Ovary (tissue), 9 donors: ENCODE results near the gene CNMD. TPM values are rescaled to one million over a fixed set of nuclear protein-coding genes. Genes with fewer than 3 reads are reported as not detected.
"Not testable (repeated sequence)": the region's sequence is repeated elsewhere in the genome, so short reads cannot be mapped to it uniquely, and the experiment has no call there.

Source experiments
- DNase-seq, 5 donors: peaks; one replicate each; pipeline ENCODE4 v3.0.0-alpha.2; 2019 to 2020
- H3K27ac ChIP-seq, 2 donors: fragments of 200-600 bp; one replicate each; pipeline versions ENCODE4 v1.5.1 to v1.8.0; 2019 to 2022
- H3K27me3 ChIP-seq: fragments of 200-600 bp; one replicate; pipeline ENCODE4 v1.8.0; 2022
- H3K36me3 ChIP-seq: fragments of 200-600 bp; sonication (generic); one replicate; pipeline ENCODE4 v1.5.1; 2019
- H3K4me1 ChIP-seq: one replicate; pipeline ENCODE4 v1.8.1; 2013; ENCODE audit warnings: mild to moderate bottlenecking, moderate library complexity; ENCODE audit not compliant: insufficient read depth
- H3K4me3 ChIP-seq: fragments of 200-600 bp; sonication (generic); one replicate; pipeline ENCODE4 v1.5.1; 2017
- H3K9me3 ChIP-seq, 2 donors: fragments of 200-600 bp in 1 of 2; sonication (generic) in 1 of 2; one replicate each; pipeline versions ENCODE4 v1.5.1 to v1.8.1; 2013 to 2019; ENCODE audit warnings: mild to moderate bottlenecking in 1 of 2, moderate library complexity in 1 of 2
- EP300 ChIP-seq: sonication (generic); formaldehyde crosslinking; IDR thresholded peaks from one replicate; pipeline ENCODE4 v1.6.1; 2017; ENCODE audit warnings: antibody characterized with exemption
- POLR2A ChIP-seq: fragments of 450-650 bp; IDR thresholded peaks from one replicate; pipeline ENCODE4 v1.6.1; 2017; ENCODE audit warnings: antibody characterized with exemption, mild to moderate bottlenecking, moderate library complexity
- WGBS, 3 donors: extraction: QIAGEN DNeasy Blood & Tissue Kit in 1 of 3; methylation state at CpG; one replicate each; pipeline versions ENCODE4 v1.1.5 to v1.1.7; 2013 to 2017; 5-methylcytosine and 5-hydroxymethylcytosine counted together
- intact Hi-C, 4 donors: fragments of 100-400 bp; cut with DNase I; formaldehyde crosslinking; loops; one replicate each; pipeline versions ENCODE4 v1.11.0 to v1.15.1; 2022 to 2023
- polyA plus RNA-seq, 2 donors: library from polyadenylated mRNA; stranded (reverse); fragments of 200-250 nt in 1 of 2; fragments of 350-450 nt in 1 of 2; fragmentation: Illumina TruSeq in 1 of 2; extraction: RNeasy Lipid Tissue Mini Kit (QIAGEN cat#74804) in 1 of 2; gene quantifications; one replicate each; pipeline ENCODE4 v1.2.3, GENCODE V29; 2013 to 2014
- total RNA-seq, 7 donors: library from RNA; depleted of rRNA in 2 of 7; stranded (reverse); fragments of >200 nt in 2 of 7; fragmentation: NEBNext Ultra II Directional in 3 of 7; extraction: Animal tissue kit (Norgen Biotek cat#: 25700) in 3 of 7; gene quantifications; one replicate each; pipeline versions ENCODE4 v1.1.0 to v1.2.4, GENCODE V29; 2016 to 2023
- TF ChIP-seq, protein P1 (sequence below), 3 donors: fragments of 450-650 bp in 2 of 3; fragments of 200-600 bp in 1 of 3; IDR thresholded peaks; one replicate each; pipeline versions ENCODE4 v1.5.1 to v1.8.0; 2016 to 2022; ENCODE audit warnings: antibody characterized with exemption in 3 of 3, mild to moderate bottlenecking in 1 of 3
- donor health status: DM: no; HTN: no; CAD: no; lungs with moderate emphysema.
- donor health status: DM: no; HTN: no; CAD: no.
- donor health status: Bipolar disorder and iron deficiency.
- donor health status: DM: yes; HTN: yes; CAD: no.
- donor health status: DM: no; HTN: no; CAD: no.
- donor health status: DM: yes; HTN: yes; CAD: no.

CNMD gene
- total and polyA plus RNA-seq, 9 donors = not detected

DNA sequence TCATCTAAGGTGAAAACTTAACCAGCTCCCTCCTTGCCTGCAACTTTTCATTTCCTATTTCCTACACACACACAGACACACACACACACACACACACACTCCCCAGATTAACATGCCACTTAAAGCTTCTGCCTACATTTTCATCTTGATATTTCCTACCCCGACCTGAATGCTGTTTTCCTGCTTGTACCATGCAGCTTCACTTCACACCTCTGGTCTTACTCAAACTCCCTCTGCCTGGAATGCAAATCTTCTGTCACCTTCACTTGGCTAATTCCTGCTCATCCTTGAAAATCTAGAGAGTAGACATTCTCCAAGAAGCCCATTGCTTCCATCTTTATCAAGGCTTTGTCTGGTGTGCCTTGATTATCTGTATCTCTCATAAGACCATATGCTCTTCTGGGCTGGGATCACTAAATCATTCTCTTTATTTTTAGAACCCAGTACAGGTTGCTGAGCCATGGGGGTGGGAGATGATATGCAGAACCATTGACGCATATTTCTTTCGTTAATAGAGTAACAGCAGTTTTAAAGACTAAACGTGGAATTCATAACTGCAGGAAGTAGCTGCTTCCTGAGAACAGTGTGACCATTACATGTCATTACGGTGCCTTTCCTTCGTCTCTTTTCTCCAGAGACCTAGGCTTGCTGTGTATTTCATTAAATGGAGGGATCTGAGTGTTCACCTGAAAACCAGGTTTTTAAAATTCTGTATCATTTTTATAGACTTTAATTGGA, 37.7 kb downstream of the CNMD start:
- DNase-seq = no peak
- H3K4me3 ChIP-seq = no peak overlapping the region
- no peaks in the 10 kb centered on the region for H3K9me3 ChIP-seq
- H3K27ac ChIP-seq = no peak overlapping the region
- intact Hi-C loops = no loop called here
- no peaks in the 10 kb centered on the region for H3K4me1 ChIP-seq
- no peak for TF ChIP-seq POLR2A
- H3K27me3 ChIP-seq = no peaks in the 10 kb centered on the region
- H3K36me3 ChIP-seq = no peaks in the 10 kb centered on the region
- 66 to 73% (median 72%) methylated on average over 6 of the region's 6 CpGs for WGBS, 3 donors

DNA sequence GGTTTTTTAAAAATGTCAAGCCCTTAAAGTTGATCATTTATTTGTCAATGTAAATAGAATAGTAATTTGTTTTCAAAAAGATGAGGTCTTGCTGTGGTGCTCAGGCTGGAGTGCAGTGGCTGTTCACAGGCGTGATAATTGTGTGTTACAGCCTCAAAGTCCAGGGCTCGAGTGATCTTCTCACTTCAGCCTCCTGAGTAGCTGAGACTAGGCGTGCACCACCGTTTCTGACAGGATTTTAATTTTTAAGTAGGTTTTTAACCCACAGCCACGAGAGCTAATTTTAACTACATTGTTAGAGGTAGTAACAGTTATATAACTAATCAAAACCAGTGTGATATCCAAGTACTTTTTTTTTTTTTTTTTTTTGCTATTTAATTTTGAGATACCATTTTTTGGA, 43.1 kb downstream of the CNMD start:
- Histone ChIP-seq H3K27ac (no peak overlapping the region), H3K27me3 (no peaks in the 10 kb centered on the region), H3K36me3 (no peaks in the 10 kb centered on the region), H3K4me3 (no peak overlapping the region), H3K4me1 (no peaks in the 10 kb centered on the region), H3K9me3 (no peaks in the 10 kb centered on the region)
- no peak for DNase-seq
- intact Hi-C loops = no loop called here
- whole genome bisulfite sequencing, 3 donors = 91 to 93% (median 91%) methylated on average over 5 of the region's 5 CpGs
- TF ChIP-seq EP300 = no peak
- TF ChIP-seq, protein P1, sequence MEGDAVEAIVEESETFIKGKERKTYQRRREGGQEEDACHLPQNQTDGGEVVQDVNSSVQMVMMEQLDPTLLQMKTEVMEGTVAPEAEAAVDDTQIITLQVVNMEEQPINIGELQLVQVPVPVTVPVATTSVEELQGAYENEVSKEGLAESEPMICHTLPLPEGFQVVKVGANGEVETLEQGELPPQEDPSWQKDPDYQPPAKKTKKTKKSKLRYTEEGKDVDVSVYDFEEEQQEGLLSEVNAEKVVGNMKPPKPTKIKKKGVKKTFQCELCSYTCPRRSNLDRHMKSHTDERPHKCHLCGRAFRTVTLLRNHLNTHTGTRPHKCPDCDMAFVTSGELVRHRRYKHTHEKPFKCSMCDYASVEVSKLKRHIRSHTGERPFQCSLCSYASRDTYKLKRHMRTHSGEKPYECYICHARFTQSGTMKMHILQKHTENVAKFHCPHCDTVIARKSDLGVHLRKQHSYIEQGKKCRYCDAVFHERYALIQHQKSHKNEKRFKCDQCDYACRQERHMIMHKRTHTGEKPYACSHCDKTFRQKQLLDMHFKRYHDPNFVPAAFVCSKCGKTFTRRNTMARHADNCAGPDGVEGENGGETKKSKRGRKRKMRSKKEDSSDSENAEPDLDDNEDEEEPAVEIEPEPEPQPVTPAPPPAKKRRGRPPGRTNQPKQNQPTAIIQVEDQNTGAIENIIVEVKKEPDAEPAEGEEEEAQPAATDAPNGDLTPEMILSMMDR (IDR thresholded peaks at IDR 0.05) = no peak
- no peak for TF ChIP-seq POLR2A

DNA sequence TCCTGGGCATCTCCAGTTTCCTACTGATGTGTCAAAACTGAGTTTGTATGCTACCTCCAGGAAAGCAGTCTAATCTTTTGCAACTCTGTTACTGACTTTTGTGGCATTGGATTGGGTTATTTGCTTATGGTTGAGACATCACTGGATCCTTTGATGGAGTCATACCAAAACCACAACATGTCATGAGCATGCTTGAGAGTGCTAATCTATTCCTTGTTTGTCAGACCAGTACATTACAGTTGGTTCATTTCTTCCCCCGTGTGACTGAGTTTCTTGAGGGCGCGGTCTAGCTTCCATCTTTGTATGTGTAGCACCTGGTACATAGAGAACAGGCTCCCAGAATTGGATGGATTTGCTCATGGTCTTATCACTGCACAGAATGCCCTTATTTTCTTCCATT, 43.8 kb downstream of the CNMD start:
- intact Hi-C loops = no loop called here
- no peaks in the 10 kb centered on the region for H3K27me3 ChIP-seq
- no peak overlapping the region for H3K27ac ChIP-seq
- 87 to 95% (median 88%) methylated on average over 3 of the region's 3 CpGs for WGBS, 3 donors
- H3K36me3 ChIP-seq = no peaks in the 10 kb centered on the region
- H3K4me1 ChIP-seq = no peaks in the 10 kb centered on the region
- no peaks in the 10 kb centered on the region for H3K9me3 ChIP-seq
- DNase-seq = no peak
- TF ChIP-seq EP300 = no peak
- H3K4me3 ChIP-seq = no peak overlapping the region

DNA sequence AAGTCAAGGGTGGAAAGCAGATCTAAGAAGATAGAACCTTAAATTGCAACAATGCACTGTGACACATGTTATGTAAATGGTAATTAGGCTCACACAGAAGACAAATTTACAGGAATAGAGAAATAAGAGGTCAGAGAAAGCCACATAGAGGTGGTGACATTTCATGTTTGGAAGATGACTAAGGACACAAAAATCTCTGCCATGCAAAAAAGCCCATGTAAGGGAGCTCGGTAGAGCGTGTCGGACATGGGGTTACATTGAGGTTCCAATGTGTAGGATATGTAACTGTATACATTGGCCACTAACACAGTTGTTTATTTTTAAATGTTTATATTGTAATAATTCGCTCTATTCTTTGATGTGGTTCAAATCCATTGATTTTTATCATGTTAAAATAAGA, 53.2 kb downstream of the CNMD start:
- WGBS, 3 donors = 93 to 96% (median 94%) methylated on average over 4 of the region's 4 CpGs
- DNase-seq = no peak
- intact Hi-C loops = no loop called here
- TF ChIP-seq, protein P1 (IDR thresholded peaks at IDR 0.05) = no peak
- TF ChIP-seq EP300 (no peak), POLR2A (no peak)
- Histone ChIP-seq H3K4me1 (no peaks in the 10 kb centered on the region), H3K4me3 (no peak overlapping the region), H3K36me3 (no peaks in the 10 kb centered on the region), H3K9me3 (no peaks in the 10 kb centered on the region), H3K27ac (no peak overlapping the region), H3K27me3 (no peaks in the 10 kb centered on the region)

DNA sequence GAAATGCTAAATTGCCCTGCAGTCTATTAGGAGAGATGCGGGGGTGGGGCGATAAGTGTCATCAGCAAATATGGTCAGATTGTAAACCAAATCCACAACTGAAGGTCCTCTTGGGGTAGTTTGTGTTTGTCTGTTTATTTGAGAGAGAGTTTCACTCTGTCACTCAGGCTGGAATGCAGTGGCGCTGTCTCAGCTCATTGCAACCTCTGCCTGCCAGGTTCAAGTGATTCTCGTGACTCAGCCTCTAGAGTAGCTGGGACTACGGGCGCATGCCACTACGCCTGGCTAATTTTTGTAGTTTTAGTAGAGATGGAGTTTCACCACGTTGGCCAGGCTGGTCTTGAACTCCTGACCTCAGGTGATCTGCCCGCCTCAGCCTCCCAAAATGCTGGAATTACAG, 53.8 kb downstream of the CNMD start:
- intact Hi-C loops, H3K27me3 ChIP-seq, H3K27ac ChIP-seq, DNase-seq, H3K4me1 ChIP-seq, H3K4me3 ChIP-seq, H3K36me3 ChIP-seq, H3K9me3 ChIP-seq: not testable (repeated sequence)
- WGBS, 3 donors = 93 to 95% (median 94%) methylated on average over 9 of the region's 9 CpGs

DNA sequence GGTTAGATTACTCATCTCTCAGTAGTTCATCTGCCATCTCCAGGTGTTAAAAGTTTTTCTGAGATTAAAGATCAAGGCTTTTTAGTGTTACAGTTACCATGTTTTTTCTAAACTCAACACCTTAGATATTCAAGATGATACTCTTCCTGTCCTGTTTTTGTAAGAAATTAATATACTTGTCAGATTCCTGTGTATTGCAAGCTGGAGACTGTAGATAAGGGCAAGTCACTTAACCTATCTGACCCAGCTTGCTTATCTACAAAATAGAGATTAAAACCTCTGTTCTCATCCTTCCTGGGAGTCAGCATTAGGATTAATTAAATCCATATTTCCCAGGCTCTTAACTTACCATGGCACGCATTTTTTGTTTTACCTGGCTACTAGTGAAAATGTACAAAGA, 61.8 kb downstream of the CNMD start:
- whole genome bisulfite sequencing, 3 donors = 98 to 100% (median 99%) methylated on average over 1 of the region's 1 CpG
- no peak for DNase-seq
- Histone ChIP-seq H3K9me3 (no peaks in the 10 kb centered on the region), H3K4me3 (no peak overlapping the region), H3K4me1 (no peaks in the 10 kb centered on the region), H3K27ac (no peak overlapping the region), H3K27me3 (no peaks in the 10 kb centered on the region), H3K36me3 (no peaks in the 10 kb centered on the region)
- intact Hi-C loops = no loop called here
- TF ChIP-seq, protein P1 (IDR thresholded peaks at IDR 0.05) = no peak
- TF ChIP-seq POLR2A (no peak), EP300 (no peak)
